ENCODE measurements around the gene TRPV5.

Gene TRPV5

DNA sequence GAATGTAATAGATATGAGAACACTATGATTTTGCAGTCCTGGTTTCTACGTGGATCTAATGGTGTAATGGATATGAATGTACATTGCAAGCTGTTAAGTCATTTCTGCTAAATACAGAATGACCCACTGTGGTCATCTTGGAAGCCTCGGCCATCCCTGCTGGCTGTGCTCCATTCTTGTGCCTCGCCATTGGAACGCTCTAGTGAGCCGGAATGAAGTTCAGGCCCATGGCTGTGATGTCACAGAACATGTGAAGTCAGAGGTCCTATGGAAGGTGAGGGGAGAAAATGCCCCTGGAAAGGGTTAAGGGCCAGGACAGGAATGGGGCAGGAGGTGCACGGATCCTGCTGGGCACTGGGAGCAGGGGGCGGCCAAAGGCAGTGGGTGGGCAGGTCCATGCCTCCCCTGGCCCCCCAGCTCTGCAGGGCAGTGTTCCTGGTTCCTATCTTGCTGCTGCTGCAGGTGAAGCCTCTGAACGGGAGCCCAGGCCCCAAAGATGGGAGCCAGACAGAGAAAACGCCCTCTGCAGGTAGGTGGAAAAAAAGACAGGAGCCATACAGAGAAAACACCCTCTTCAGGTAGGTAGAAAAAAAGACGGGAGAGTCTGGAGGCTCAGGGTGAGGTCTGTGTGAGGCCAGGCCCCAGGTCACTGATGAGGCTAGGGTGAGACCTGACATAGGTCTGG is 5.8 kb upstream of the TRPV5 start, which contains the start of gene LLCFC1:
LLCFC1 (plus strand) TSS at position 259 of the 685 bp plus-strand sequence; CDS start at position 397, 138 bp downstream.
- DNase-seq = no peak

- DNase-seq = no peak
These were observed 5.1 kb upstream of the TRPV5 start for GRCh38 chr7:142938611-142939010.

DNA sequence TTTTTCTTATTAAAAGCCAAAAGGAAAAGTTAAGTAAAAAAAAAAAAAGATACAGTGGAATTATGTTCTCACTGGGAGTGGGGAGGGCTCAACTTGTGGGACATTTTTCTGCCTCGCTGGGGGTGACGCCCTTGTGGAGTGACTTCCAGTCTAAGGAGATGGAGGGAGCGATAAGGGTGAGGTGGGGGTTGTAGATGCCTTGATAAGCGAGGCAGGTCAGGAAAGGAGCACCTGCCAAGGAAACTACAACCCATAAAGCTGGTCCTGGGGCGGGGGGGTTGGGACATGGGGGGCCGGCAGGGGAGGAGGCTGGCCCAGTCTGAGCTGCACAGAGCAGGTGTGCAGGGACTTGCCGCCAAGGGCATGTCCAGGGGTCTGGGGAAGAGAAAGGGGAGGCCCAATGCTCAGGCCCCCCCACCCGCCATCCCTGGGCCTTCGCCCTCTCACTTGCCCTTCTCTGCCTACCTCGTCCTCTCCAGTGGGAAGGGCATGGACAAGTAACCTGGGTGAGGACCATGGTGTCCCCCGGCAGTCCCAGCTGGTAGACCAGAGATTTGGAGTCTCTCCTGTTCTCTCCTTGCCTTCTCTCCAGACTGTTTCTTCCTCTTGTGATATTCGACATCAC is 2.5 kb upstream of the TRPV5 start:
- DNase-seq = no peak

- DNase-seq = no peak
These were observed 510 bp upstream of the TRPV5 start for GRCh38 chr7:142934056-142934455.

GRCh38 chr7:142933092-142933475 is 462 bp downstream of the TRPV5 start:
- DNase-seq = no peak

DNA sequence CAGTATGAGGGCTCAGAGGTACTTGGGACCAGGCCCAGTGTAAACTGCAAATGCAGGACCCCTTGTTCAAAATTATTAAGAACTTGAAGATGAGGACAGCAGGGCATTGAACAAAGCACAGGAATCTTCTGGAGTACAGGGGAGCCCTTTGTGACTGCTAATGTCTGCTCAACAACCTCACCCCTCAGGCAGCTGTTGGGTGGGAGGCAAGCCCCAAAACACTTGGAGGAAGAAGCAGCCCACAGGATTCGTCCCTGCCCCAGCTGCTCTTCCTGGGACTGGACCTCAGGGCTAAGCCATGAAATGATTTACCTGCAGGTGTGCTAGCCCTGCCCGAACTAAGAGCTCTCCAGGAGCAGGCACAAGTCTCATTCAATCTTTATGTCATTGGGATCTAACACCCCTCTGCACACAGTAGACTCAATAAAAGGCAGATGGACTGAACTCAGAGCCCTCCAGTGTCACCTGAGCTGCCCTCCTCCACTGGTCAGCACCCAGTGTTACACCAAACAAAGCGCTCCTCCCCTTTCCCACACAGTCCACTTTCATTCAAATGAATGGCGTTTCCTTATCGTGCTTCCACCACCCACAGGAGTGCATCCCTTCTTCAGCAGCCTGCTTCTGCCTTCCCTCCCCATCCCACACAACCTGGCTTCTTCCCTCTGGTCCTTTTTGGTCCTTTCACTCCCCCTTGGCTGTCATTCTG is 1.0 kb downstream of the TRPV5 start:
- DNase-seq = no peak

- DNase-seq = no peak
These were observed 3.3 kb downstream of the TRPV5 start for GRCh38 chr7:142930126-142930730.

GRCh38 chr7:142927949-142928348 is 5.6 kb downstream of the TRPV5 start:
- no peak for DNase-seq

GRCh38 chr7:142927085-142927745 is 6.3 kb downstream of the TRPV5 start:
- DNase-seq = no peak

DNA sequence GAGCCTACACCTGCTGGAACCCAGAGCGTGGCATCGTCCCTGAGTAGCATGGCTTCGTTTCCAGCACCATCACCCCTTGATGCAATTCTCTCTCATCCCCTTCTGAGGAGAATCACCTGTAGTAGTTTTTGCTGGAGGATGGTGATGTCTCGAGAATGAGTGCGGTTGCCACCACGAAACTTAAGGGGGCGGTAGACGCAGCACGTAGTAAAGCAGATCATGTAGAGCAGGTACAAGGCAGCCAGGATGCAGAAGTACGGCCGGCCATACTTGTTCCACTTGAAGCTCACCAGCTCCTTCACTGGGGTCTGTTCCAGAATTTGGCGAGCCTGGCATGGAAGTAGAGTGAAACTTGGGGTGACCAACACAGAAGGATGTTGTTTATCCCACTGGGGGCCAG is 8.1 kb downstream of the TRPV5 start:
- DNase-seq = no peak

GRCh38 chr7:142923391-142923790 is 10.2 kb downstream of the TRPV5 start:
- no peak for DNase-seq

DNA sequence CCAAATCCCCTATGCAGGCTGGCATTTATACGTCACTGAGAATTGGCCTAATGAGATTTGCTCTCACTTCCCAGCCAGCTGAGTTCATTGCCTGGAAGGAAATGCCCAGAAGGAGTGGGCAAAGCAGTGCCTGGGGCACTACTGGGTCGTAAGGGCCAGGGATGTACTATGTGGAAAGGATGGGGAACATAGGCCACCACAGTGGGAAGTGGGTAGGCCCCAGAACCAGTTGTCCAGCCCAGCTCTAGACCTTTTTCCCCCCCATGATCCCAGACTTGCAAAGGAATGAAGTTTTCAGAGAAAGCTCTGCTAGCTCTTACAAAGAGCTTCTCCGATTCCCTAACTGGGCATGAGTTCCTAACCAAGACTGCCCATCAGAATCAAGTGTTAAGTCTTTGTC is 13.9 kb downstream of the TRPV5 start:
- no peak for DNase-seq

DNA sequence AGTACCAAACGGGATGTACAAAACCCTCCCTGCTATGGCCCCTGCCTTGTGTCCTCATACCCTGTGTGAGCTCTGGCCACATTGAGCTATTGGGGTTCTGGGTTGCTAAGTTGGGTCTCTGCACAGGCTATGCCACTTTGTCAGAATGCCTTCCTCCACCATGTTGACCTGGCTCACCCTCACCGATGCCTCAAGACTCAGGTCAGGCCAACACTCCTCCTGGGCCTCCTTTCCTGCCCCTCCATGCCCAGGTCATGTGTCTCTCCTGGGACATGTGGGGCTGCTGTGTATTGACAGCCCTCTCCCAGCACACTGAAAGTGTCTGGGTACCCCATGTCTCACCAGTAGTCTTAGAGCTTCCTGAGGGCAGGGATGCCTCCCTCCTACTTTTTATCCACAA is 14.6 kb downstream of the TRPV5 start:
- DNase-seq = no peak

- no peak for DNase-seq
These were observed 16.1 kb downstream of the TRPV5 start for GRCh38 chr7:142917447-142917846.

- DNase-seq = no peak
These were observed 17.0 kb downstream of the TRPV5 start for GRCh38 chr7:142916508-142916907.

DNA sequence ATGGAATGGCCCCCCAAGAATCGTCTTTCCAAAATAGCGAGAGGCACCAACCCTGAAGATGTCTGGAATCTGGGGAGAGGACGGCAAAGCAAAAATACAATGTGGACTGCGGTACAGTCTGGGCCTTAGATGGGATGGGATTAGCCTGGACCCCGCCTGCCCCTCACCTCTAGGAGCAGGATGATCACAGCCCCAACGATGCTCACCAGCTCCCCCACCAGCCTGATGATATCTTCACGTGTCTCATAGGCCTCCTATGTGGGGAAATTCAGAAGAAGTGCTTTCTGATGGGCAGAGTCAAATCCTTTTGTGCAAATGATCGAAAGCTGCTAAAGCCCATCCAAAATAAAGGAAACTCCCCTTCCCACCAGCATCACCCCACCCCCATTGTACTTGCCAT is 18.2 kb downstream of the TRPV5 start:
- no peak for DNase-seq

- DNase-seq = no peak
These were observed 19.4 kb downstream of the TRPV5 start for GRCh38 chr7:142914121-142914520.

- no peak for DNase-seq
These were observed 20.0 kb downstream of the TRPV5 start for GRCh38 chr7:142913566-142913965.

DNA sequence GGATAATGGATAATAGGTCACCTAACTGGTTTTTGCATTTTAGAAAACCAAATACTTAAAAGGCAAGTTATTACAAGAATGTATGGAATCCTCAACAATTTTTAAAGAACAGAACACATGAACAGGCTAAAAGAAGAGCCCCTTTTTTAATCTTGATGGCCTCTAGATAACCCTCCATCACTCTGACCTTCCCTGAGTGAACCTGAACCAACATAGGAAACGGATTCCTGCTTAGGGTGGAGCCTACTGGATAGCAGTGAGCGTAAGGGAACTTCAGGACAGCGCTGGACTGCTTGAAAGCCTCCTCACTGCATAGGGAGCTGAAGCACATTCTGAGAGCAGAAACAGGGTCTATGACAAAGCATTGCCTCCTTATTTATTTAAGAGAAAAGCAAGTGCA is 20.5 kb downstream of the TRPV5 start:
- DNase-seq = no peak

- DNase-seq = no peak
These were observed 23.1 kb downstream of the TRPV5 start for GRCh38 chr7:142910481-142910880.

- DNase-seq = no peak
These were observed 23.5 kb downstream of the TRPV5 start for GRCh38 chr7:142910031-142910433.

- DNase-seq = no peak
These were observed 24.3 kb downstream of the TRPV5 start for GRCh38 chr7:142908921-142909890.
